Cardiac fibroblast (primary cell): Measurements from ENCODE around the gene HDAC9.

Experiments used
- DNase-seq, 2 donors: peaks; one replicate each; pipeline versions ENCODE4 v3.0.0 to v3.0.0-alpha.2; 2010; ENCODE audit warnings: low read depth in 2 of 2
- H3K4me3 ChIP-seq, 2 donors: replicated peaks in 1 of 2; 1 replicate in 1 of 2; 2 replicates in 1 of 2; pipeline ENCODE4 v1.5.1; 2011; ENCODE audit warnings: low read depth in 2 of 2, low read length in 2 of 2, mild to moderate bottlenecking in 2 of 2, moderate library complexity in 1 of 2
- TF ChIP-seq, protein P1 (sequence below): IDR thresholded peaks from one replicate; pipeline ENCODE4 v1.5.1; 2011; ENCODE audit warnings: low read depth, mild to moderate bottlenecking, low read length, inconsistent platforms

The HDAC9 gene

DNA sequence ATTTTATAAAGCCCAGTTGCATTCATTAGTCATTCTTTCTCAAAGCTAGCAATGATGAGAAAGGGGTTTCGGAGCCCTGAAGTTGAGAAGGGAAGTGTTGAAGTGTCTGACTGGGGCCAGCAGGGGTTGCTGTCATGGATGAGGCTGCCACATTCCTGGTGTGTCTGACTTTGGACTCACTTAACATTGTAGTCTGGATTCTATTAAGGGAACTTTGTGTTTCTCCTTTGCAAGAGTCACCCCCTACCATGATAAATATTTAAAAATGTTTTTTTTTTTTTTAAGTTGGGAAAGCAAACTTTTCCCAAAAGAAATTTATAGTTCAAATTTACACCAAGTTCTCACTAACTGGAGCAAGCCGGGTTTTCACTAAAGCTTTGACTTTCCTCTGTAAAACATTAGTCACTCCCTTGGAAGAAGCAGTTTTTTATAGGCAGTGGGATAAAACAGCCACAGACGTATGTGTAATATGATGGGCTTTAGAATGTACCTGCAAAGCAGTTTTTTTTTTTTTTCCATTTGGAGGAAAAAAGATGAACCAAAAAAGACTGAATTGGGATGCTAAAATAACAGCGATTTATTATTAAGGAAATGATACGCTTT, 378.3 kb downstream of the HDAC9 start:
- TF ChIP-seq, protein P1, sequence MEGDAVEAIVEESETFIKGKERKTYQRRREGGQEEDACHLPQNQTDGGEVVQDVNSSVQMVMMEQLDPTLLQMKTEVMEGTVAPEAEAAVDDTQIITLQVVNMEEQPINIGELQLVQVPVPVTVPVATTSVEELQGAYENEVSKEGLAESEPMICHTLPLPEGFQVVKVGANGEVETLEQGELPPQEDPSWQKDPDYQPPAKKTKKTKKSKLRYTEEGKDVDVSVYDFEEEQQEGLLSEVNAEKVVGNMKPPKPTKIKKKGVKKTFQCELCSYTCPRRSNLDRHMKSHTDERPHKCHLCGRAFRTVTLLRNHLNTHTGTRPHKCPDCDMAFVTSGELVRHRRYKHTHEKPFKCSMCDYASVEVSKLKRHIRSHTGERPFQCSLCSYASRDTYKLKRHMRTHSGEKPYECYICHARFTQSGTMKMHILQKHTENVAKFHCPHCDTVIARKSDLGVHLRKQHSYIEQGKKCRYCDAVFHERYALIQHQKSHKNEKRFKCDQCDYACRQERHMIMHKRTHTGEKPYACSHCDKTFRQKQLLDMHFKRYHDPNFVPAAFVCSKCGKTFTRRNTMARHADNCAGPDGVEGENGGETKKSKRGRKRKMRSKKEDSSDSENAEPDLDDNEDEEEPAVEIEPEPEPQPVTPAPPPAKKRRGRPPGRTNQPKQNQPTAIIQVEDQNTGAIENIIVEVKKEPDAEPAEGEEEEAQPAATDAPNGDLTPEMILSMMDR = peak; percentile 54
- no peak overlapping the region for H3K4me3 ChIP-seq
- peak; percentile 42 to 48 for DNase-seq

DNA sequence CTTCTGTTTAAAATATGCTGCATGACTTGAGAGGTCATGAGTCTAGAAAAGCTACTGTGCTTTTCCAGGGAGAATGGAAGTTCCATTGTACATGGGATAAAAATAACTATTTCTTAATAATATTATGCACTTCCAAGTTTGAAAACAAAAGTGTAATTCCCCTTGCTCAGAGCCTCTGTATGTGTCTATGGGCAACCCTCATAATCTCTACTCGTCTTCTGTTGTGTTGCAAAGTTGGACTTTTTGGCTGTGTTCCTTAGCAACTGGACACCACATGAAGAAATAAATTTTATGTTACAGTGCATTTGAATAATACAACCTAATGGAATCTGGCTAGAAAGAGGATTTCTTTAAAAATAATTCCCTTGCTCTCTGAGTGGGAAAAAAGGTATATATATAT, 379.3 kb downstream of the HDAC9 start:
- peak; percentile 37 to 66 for DNase-seq
- TF ChIP-seq, protein P1 = no peak
- no peak overlapping the region for H3K4me3 ChIP-seq

DNA sequence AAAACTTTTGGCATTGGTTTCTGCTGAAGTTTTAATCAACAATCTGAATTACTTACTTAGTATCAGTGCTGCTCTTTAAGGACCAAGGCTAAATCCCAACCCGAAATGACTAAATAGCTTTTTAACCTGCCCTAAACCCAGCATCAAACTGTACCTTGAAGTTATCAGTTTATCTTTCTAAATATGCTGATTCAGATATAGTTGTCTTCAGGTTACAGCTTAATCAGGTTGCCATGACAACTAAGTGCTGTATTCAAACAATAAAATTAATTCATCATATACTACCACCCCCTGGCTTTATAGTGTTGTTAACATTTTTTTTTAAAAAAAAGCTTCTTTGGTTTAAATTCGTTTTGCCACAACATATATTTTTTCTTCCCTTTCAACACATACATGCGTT, 382.3 kb downstream of the HDAC9 start:
- H3K4me3 ChIP-seq = no peak overlapping the region
- TF ChIP-seq, protein P1 = no peak
- DNase-seq = no peak

DNA sequence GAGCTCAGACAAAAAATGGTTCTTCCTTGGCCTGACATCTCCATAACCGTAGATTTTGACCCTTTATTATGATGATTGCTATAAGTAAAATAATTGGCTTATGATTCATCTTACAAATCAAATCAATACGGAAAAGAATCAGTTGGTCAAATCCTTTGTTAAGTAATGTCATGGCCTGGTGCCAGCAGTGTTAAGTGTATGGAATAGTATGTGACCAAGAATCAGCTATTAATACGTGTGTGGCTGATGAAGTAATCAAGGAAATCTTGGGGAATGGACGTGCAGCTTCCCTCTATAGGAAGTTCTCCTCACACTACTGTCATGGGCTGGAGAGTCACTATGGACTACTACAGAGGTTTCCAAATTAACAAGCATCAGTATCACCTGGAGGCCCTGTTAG, 391.3 kb downstream of the HDAC9 start:
- DNase-seq = no peak
- TF ChIP-seq, protein P1 = no peak
- no peak overlapping the region for H3K4me3 ChIP-seq

DNA sequence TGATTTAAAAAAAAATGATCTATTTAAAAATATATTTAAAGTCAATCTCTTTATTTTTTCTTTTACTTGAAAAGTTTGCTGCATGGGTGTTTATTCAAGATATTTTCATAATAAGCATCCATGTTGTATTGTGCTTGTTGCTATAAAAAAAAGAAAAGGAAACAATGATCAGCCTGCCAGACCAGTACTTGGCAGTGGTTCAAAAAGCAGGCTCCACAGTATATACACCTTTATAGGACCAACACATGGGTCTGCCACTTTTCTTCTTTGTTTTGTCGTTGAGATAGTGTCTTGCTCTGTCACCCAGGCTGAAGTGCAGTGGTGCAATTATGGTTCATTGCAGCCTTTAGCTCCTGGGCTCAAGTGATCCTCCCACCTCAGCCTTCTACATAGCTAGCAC, 393.9 kb downstream of the HDAC9 start:
- no peak for DNase-seq
- TF ChIP-seq, protein P1 = no peak

DNA sequence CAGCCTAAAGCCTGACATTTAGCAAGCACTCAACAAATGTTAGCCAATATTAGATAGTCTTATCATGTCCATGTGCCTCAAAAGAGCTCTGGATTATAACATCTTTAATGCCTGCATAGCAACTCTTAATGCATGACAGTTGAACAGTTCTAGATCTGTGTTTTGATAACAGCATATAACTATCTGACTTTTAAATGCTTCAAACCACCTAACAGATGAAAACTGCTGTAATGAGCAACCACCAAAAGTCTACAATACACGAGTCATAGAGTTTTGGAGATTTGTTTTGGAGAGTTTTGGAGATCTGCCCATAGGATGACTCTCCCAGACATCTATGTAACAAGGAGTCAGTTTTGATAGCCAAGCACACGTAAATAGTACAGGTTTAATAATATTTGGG, 394.6 kb downstream of the HDAC9 start:
- TF ChIP-seq, protein P1 = no peak
- no peak overlapping the region for H3K4me3 ChIP-seq
- DNase-seq = peak; percentile 67 to 68

More for the DNA sequence above, 393.9 kb downstream of the HDAC9 start:
- H3K4me3 ChIP-seq = no peak overlapping the region
